Ecto neural progenitor cell (in vitro differentiated cells): ENCODE results near the gene USP10.

Experiments
- DNase-seq: peaks from one replicate; pipeline ENCODE4 v3.0.0-alpha.2; 2018; ENCODE audit warnings: low spot score

USP10 gene

DNA sequence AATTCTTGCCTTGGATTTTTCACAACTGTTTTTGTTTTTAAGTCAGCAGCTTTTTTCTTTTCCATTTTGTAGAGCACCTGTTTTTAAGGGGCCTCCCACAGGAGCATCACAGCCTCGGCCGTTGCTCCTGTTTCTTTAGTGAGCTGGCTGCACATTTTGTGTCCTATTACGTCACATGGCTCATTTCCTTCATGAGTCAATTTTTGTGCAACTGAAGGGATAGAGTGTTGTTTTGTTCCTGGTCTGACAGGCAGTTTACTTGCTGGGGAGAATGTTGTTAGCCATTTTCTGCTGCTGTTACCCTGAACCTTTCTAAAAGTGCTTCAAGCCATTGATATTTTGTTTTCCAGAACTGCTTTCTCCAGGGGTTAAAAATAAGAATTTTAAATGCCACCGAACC, 75.0 kb downstream of the USP10 start:
- DNase-seq: no peak

DNA sequence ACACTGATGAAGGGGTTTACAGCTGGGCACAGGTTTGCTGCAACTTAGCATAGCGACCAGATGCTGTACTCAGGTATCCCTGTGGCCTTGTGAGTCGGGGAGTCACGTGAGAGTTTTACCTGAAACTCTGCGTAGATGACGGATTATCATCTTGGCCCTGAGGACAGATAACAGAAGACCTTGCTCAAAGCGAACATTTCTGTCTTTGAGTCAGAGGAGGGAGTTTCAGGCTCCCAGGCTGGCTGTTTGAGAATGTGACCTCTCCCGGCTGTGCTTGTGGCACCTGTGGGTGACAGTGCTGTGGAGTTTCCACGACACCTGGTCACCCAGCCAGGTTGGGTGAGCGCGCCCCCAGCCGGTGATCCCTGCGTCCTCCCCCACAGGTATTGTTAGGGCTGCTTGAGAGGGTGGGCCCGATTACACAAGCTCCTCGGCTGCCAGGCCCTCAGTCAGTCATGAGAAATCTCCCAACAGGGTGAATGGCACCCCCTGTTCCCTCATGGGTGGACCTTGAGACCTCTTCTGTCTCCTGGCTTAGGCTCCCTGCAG, 75.5 kb downstream of the USP10 start:
- DNase-seq: no peak

DNA sequence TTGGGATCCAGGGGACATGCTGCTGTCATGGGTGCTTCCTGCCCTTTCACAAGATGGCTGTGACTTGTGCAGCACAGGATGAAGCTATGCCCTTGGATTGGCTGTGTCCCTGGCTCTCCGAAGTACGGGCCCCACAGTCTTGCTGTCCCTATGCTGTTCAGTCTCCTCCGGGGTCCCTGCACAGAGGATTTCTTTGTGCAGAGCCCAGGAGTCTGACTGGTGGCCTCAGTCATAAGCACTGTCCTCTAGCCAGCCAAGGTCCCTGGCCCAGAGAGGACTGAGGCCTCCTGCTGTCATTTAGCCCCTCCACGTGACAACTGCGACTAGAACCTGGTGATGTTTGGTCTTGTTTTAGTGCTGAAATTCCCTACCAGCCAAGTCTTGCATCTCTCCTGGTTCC, 77.6 kb downstream of the USP10 start:
- DNase-seq: no peak

DNA sequence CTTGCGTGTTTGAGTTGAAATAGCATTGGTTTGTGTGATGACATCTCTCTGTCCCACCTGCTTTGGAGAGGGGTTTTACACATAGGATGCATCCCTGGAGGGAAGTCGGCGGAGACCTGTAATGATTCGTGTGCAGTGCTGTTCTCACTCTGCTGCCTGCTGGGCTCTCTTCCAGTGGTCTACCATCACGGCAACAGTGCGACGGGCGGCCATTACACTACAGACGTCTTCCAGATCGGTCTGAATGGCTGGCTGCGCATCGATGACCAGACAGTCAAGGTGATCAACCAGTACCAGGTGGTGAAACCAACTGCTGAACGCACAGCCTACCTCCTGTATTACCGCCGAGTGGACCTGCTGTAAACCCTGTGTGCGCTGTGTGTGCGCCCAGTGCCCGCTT, 78.9 kb downstream of the USP10 start:
- DNase-seq: no peak

DNA sequence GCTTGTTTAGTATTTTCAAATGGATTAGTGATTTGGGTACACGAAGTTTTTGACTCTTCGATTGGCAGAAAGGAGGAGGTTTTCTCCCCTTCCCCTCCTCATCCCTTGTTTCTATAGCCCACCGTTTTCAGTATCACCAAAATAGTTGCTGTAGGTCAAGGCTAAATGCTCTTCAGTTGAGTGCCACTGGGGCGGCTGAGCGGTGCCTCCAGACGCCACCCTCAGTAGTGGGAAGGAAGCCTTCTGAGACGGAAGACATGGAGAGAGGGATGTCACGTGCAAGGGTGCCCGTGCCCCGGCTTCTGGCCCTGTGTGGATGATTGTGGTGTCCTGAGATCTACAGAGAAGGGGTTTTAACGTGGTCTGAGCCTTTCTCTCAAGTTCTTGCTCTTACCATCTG, 80.3 kb downstream of the USP10 start:
- DNase-seq: no peak

DNA sequence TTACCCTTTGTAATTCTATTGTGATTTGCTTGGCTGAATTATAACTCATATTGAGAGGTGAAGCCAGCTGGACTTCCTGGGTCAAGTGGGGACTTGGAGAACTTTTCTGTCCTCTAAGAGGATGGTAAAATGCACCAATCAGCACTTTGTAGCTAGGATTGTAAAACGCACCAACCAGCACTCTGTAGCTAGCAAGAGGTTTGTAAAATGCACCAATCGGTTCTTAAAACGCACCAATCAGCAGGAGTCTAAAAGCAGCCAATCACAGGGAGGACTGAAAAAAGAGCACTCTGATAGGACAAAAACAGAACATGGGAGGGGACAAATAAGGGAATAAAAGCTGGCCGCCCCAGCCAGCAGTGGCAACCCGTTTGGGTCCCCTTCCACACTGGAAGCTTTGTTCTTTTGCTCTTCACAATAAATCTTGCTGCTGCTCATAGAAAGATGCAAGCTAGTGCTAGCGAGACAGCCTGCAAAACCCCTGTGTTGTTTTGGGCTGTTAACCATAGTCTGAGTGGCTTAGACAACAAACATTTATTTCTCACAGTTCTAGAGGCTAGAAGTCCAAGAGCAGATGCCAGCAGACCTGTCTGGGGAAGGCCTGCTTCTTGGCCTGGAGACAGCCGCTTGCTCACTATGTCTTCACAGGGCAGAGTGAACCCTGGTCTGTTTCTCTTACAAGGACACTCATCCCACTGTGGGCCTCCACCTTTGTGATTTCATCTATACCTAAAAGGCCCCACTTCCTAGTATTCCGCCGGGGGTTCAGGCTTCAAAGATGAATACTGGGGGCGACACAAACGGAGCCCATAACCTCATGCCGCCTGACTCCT, 81.0 kb downstream of the USP10 start:
- DNase-seq: no peak

DNA sequence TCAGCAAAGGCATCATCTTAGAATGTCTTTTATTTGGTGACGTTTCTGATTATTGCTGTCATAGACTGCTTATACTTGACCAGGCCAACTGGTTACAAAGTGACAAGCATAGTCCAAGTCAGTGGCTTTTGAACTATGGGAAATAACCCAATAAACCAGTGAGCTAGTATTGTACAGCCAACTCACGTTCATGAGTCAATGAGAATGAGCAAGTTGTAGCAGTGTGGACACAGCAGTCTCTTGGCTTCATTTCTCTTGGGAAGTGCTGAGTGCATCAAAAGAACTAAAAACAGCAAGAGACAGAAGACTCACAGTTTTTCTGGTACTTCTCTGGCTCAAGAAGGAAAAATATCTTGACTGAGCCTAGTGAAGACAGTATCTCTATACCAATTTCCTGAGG, 83.0 kb downstream of the USP10 start:
- no peak for DNase-seq

DNA sequence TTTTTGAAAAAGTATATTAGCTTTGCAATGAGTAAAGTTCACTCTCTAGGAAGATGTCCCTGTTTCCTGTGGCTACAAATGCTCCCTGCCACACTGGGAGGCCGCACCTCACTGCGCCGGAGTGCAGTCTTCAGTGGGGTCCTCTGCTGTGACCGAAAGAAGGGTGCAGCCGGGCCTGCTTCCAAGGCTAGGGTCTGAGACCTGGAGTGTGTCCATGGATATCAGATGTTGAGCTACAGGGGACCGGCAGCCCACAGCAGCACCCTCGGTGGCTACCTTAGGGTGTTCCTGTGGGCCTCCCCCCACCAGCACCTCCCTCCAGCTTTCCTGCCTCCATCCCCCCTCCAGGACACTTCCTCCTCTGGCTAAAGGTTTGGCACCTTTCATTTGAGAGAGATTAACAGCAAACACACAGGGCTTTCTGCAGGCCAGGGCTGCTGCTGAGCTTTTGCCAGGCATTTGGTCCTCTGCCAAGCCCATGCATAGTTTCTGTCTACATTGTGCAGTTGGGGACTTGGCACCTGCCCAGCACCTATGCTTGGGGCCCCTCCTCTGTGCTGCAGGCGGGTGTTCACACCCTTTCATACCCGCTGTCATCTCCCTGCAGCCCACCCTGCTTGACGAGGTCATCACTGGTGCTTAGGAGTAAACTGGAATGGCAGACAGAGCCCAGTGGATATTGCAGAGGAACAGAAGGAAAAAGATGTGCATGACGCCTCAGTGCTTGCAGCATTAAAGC, 86.2 kb downstream of the USP10 start:
- no peak for DNase-seq

DNA sequence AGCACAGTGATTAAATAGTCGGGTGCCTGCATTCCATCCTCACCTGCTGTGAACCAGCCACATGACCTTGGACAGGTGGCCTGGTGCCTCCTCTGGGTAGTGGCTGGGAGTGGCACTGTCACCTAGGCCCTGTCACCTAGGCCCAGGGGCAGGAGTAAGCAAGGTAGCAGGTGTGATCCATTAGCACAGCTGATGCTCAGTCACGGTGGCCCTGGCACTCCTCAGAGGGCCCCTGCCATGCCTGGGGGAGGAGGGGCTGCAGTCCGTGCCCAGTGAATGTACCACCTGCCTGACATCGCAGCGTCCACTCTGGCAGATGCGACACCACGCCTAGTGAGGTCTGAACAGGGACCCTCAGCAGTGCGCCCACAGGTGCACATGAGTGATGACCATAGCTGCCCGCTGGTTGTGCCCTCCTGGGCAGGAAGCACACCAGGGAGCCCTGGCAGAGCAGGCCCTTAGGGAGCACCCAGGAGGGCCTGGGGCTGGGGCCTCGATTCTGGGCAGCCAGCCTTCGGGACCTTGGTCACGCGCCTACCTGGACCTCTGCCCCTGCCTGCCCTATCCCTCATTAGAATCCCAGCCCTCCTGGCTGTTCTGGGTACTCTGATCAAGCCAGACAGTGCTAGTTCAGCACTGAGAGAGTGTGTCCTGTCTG, 86.9 kb downstream of the USP10 start:
- DNase-seq: no peak

DNA sequence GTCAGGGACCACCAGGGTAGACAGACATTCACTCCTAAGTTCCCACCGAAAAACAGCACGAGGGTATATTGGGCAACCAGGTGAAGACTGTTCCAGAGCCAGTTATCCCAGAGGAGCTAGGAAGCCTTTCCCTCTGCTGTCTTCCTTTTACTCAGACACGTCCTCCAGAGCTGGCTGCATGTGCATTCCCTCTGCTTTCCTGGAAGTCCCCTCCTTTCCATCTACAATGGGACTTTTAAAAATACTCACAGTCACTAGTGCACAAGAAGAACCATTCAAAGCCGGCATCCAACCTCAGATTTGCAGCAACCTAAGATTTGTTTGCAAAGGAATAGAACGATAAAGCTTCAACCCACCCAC, 87.4 kb downstream of the USP10 start:
- DNase-seq: no peak

DNA sequence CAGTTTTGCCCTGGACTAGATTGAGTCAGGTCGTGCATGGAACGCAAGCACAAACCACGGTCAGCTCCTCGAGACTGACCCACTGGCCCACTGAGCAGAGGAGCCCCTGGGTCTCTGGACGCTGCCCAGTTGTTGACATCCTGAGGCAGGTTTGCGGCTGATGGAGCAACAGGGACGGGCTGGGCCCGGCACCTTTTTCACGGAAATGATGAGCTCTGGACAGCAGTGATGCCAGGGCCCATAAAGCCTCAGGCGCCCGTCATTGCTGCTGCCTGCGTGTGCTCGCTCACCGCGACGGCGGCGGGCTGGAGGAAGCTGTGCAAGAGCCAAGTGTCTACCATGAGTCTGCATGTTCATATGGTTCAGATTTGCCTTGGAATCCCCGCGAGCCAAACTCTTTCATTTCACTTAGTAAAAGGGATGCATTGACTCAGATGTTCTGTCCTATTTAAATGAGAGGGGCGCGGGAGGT, 89.2 kb downstream of the USP10 start:
- DNase-seq: no peak

DNA sequence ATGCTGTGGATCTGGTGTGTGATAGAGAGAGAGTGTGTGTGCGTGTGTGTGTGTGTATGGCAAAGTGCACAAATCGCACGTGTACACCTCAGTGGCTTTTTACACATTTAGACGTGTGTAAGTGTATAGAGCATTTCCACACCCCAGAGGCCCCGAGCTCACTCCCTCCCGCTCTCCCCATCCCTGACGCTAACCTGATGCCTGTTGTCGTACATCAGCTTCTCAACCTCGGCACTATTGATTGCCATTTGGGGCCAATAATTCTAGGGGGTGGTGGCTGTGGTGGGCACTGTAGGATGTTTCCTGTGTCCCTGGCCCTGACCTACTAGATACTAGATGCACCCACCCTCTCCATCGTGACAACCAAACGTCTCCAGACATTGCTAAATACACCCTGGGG, 89.6 kb downstream of the USP10 start:
- no peak for DNase-seq

DNA sequence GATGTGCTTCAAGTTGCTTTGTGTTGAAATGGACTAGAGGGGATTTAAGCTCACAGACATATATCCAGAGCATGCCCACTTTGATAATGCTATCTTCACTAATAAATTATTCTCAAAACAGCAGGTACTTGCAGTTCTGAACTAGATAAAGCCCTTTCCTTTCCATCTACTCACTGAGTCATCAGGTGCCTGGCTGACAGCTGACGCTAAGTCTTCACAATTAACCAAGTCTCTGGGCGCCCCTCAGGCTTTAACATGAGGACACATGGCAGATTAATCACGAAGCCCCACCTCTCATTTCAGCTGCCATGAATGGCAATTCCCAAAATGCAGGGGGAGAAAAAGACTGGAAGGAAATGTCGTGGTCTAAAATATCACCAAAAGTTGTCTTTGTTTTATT, 90.5 kb downstream of the USP10 start:
- DNase-seq: no peak

DNA sequence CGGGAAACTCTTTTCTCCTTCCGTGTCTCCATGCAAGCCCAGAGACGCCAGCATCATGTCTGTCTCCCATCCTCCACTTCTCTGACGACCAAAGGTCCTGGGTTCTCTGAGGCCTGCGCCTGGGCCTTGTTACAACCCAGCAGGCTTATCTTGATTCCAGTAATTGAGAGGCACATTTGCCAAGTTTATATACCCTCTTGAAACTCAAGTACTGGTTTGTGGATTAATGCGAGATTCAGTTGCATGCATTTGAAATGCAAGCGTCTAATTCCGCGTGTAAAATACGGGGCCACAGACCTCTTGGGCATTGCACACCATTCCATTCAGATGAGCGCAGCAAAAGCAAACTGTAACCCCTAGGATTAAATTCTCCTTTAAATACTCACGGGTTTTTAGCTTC, 91.3 kb downstream of the USP10 start:
- no peak for DNase-seq

DNA sequence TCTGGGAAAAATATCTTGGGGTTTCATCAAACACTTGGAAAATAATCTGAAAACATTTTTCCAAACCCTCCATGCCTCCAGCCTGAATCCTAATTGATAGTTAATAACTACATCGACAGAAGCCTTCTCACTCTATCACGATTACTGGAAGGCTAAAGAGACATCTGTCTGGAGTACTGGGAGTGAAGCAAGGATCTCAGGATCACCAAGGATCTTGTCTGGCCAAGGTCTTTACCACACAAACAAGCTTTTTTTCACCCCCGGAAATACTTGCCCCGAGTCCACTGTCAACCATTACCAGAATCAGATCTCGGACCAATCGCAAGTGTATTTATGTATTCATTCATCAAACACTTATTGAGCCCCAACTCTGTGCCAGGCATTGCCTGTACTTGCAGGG, 91.7 kb downstream of the USP10 start:
- DNase-seq: no peak

DNA sequence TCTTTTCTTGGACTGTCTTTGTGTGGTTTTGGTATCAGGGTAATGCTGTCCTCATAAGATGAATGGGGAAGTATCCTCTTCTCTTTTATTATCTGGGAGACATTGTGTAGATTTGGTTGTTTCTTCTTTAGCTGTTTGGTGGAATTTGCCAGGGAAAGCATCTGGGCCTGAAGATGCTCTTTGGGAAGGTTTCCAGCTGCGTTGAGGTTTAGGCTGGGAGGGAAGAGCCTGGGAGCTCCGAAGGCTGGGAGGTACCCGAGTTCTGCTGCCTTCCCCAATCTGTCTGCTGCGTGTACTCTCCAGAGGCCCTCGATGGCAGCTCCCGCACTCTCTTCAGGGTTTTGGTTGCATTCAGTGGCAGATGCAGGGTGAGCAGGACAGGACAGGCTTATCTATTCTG, 94.4 kb downstream of the USP10 start:
- no peak for DNase-seq

DNA sequence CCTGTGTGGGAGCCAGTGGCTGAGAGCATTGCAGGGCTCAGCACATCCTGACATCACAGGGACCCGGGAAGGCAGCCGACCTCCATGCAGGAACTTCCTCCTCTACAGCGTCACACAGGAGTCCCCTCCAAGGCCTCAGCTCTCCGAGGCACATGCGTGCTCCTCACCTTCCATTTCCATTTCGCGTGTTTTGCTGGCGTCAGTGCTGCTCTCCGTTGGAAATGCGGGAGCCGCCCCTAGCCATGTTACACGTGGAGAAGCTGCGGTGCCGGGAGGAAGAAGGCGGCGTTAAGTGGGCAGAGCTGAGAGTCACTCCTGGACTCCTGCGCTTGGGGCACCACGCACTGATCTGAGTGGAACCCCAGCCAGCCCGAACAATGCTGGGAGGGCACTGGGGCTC, 94.8 kb downstream of the USP10 start:
- DNase-seq: no peak

DNA sequence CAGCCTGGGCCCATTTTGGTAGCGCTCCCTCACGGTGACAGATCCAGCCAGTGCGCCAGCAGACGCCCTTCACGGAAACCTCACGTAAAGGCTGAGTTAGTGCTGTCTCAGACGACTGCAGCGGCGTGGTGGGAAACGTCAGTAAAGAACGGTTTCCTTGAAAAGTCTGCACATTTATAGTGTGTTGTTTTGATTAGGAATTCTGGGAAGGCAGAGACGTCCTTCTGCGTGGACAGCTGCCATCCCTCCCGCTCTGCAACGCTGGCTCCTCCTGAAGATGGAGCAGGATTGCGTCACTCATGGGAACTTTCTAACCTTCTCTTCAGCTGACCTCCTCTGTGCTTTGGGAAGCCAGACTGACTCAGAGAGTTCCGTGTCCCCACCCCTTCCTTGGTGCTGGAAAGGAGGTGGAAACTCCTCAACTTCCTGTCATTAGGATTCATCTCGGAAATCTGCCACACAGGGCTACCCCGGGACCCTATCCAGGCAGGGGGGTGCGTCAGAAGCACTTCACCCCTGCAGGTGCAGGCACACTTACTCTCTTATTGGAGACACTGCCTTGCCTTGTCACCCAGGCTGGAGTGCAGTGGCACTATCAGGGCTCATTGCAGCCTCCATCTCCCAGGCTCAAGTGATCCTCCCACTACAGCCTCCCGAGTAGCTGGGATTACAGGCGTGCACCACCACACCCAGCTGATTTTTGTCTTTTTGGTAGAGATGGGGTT, 95.7 kb downstream of the USP10 start:
- no peak for DNase-seq

DNA sequence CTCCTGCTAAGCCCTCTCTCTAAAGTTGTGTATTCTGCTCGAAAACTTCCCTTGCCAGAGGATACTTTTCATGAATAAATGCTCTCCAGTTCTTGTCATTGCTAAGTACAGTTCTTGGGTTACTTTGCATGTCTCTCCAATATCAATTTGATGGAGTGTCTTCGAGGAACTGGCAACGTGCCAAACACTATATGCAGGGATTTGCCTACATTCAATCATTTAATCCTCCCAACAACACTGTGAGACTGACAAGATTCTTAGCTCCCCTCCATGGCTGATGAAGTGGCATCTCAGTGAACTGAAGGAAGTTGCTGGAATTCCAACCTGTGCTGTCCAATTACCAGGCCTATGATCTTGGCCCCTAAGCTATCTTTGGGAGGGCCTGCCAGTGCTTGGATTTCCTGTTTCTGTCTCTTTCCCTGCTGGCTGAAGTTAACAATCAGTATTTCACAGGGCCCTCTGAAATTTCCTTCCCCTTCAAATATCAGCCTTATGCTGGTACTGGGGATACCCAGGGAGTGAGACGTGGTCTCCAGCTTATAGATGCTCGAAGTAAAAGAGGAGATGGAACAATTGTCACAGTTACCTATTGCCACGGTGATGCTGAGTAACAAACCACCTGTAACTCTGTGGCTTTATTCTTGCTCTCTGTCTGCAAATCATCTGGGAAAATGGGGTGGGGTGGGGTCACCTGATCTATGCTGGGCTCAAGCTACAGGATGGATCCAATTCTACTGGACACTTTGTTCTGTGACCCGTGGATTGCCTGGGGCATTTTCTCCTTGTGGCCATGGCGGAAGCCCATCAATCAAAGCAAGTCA, 100.6 kb downstream of the USP10 start:
- no peak for DNase-seq

DNA sequence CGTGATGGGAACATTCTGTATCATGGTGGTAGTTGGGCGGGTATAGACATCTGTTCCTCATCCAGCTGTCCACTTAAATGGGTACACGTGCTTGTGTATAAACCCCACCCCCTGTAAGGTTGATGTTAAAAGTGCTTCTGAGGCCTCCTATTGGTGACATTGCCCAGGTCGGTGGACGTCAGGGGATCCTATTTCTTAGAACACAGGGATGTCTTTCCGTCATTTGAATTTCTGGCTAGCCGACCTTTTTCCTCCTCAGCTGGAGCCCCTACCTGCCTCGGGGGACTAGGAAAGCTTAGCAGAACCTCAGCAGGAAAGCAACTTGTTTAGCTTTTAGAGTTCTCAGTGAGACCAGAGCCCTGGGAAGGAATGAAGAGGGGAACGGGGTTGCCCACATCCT, 103.3 kb downstream of the USP10 start:
- DNase-seq: no peak

DNA sequence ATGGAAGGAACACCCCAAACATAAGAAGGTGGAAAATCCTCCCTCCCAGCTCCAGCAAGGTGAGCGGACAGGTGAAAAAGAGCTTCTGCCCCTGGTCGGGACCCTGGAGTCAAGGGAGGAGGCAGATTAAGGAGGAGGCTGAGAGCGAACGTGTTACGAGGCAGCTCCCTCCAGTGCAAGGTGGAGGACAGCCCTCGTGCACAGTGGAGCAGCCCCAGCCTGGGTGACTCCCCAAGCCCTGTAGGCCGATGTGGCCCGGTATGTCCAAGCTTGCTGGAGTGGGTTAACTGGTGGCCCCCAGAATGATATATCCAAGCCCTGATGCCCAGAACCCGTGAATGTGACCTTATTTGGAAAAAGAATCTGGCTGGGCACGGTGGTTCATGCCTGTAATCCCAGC, 104.5 kb downstream of the USP10 start:
- DNase-seq: no peak
